ENCODE measurements around the gene PAGE2B. TPM values are rescaled to one million over a fixed set of nuclear protein-coding genes. Genes with fewer than 3 reads are reported as not detected.

The PAGE2B gene
- total RNA-seq, 4 donors from 2014 or later: not detected

- intact Hi-C loops (cut with DNase I; ENCODE audit: low total_unique reads): no loop called here
- Histone ChIP-seq H3K4me3 (no peak overlapping the region), H3K9me3 (no peaks in the 10 kb centered on the region), H3K27me3 (peaks cover 0 to 3% (median 0%) of the 10 kb centered on the region in 3 donors), H3K27ac (no peak overlapping the region), H3K36me3 (no peaks in the 10 kb centered on the region), H3K4me1 (no peaks in the 10 kb centered on the region)
- TF ChIP-seq CTCF (IDR thresholded peaks at IDR 0.05 in 4 of 5, conservative IDR thresholded peaks at IDR 0.05 in 1 of 5): no peak
- no peak for TF ChIP-seq POLR2A (IDR thresholded peaks at IDR 0.05)
- no peak for DNase-seq
- in situ Hi-C loops (cut with MboI; ENCODE audit: low sequenced_read_pairs in 4 of 4): loop anchor here in 1 of 4 donors (25.0 kb wide), 1 partner anchor 235 kb away; no protein-coding TSS in a partner anchor
- ATAC-seq: no peak
Observed at GRCh38 chrX:55102754-55103153, 27.9 kb downstream of the PAGE2B start.

GRCh38 chrX:55107262-55107661 lies 32.4 kb downstream of the PAGE2B start:
- Histone ChIP-seq H3K27me3 (peaks cover 0 to 3% (median 0%) of the 10 kb centered on the region in 3 donors), H3K9me3 (no peaks in the 10 kb centered on the region), H3K36me3 (no peaks in the 10 kb centered on the region), H3K27ac (no peak overlapping the region), H3K4me1 (no peaks in the 10 kb centered on the region), H3K4me3 (no peak overlapping the region)
- ATAC-seq (no peak), DNase-seq (no peak)
- intact Hi-C loops (cut with DNase I; ENCODE audit: low total_unique reads): no loop called here
- TF ChIP-seq POLR2A (IDR thresholded peaks at IDR 0.05) (no peak), CTCF (IDR thresholded peaks at IDR 0.05 in 4 of 5, conservative IDR thresholded peaks at IDR 0.05 in 1 of 5) (no peak)
- in situ Hi-C loops (cut with MboI; ENCODE audit: low sequenced_read_pairs in 4 of 4): loop anchor here in 1 of 4 donors (25.0 kb wide), 1 partner anchor 230 kb away; no protein-coding TSS in a partner anchor

GRCh38 chrX:55107911-55108310 lies 33.1 kb downstream of the PAGE2B start:
- intact Hi-C loops (cut with DNase I; ENCODE audit: low total_unique reads) (no loop called here), in situ Hi-C loops (cut with MboI; ENCODE audit: low sequenced_read_pairs in 4 of 4) (loop anchor here in 1 of 4 donors (25.0 kb wide), 1 partner anchor 229 kb away; no protein-coding TSS in a partner anchor)
- no peak overlapping the region for H3K4me3 ChIP-seq
- TF ChIP-seq POLR2A (IDR thresholded peaks at IDR 0.05) (no peak), CTCF (IDR thresholded peaks at IDR 0.05 in 4 of 5, conservative IDR thresholded peaks at IDR 0.05 in 1 of 5) (no peak)
- ATAC-seq (no peak), DNase-seq (no peak)
- H3K27me3 ChIP-seq: peaks cover 0 to 3% (median 0%) of the 10 kb centered on the region in 3 donors
- H3K9me3 ChIP-seq: no peaks in the 10 kb centered on the region
- no peak overlapping the region for H3K27ac ChIP-seq
- H3K4me1 ChIP-seq: no peaks in the 10 kb centered on the region
- H3K36me3 ChIP-seq: no peaks in the 10 kb centered on the region

- DNase-seq (no peak), ATAC-seq (no peak)
- H3K27ac ChIP-seq: no peak overlapping the region
- no peaks in the 10 kb centered on the region for H3K4me1 ChIP-seq
- no peak overlapping the region for H3K4me3 ChIP-seq
- no peak for TF ChIP-seq POLR2A (IDR thresholded peaks at IDR 0.05)
- no peak for TF ChIP-seq CTCF (IDR thresholded peaks at IDR 0.05 in 4 of 5, conservative IDR thresholded peaks at IDR 0.05 in 1 of 5)
- no peaks in the 10 kb centered on the region for H3K27me3 ChIP-seq
- intact Hi-C loops (cut with DNase I; ENCODE audit: low total_unique reads): no loop called here
- H3K9me3 ChIP-seq: no peaks in the 10 kb centered on the region
- no peaks in the 10 kb centered on the region for H3K36me3 ChIP-seq
- in situ Hi-C loops (cut with MboI; ENCODE audit: low sequenced_read_pairs in 4 of 4): loop anchor here in 1 of 4 donors (25.0 kb wide), 1 partner anchor 228 kb away; no protein-coding TSS in a partner anchor
Observed at GRCh38 chrX:55109306-55109705, 34.5 kb downstream of the PAGE2B start.
